CD4-positive, alpha-beta T cell treated with Interferon gamma for 1 hour (primary cell): ENCODE data around the gene RBCK1.
"Not testable (repeated sequence)": the region's sequence is repeated elsewhere in the genome, so short reads cannot be mapped to it uniquely, and the experiment has no call there.

ENCODE experiments used
- DNase-seq: peaks from one replicate; pipeline ENCODE4 v3.0.0-alpha.2; 2020

The RBCK1 gene

GRCh38 chr20:407953-408842, at the start of gene RBCK1:
TSS of gene RBCK1 (plus strand) at chr20:408299. CDS start at chr20:408758, 459 bp downstream.
- peak; percentile 87 for DNase-seq

GRCh38 chr20:358891-359555, 49.1 kb upstream of the RBCK1 start:
- no peak for DNase-seq

GRCh38 chr20:361561-361960, 46.5 kb upstream of the RBCK1 start:
- DNase-seq: no peak

GRCh38 chr20:362271-363254, 45.5 kb upstream of the RBCK1 start:
- peak; percentile 38 for DNase-seq

- DNase-seq: no peak
Observed at GRCh38 chr20:363319-364078, 44.6 kb upstream of the RBCK1 start.

GRCh38 chr20:364905-365794, 42.9 kb upstream of the RBCK1 start:
- DNase-seq: no peak

- DNase-seq: no peak
Observed at GRCh38 chr20:366041-366718, 41.9 kb upstream of the RBCK1 start.

- DNase-seq: no peak
Observed at GRCh38 chr20:366719-367485, 41.2 kb upstream of the RBCK1 start.

GRCh38 chr20:367486-367887, 40.6 kb upstream of the RBCK1 start:
- DNase-seq: no peak

- DNase-seq: no peak
Observed at GRCh38 chr20:368915-369314, 39.2 kb upstream of the RBCK1 start.

GRCh38 chr20:370151-370600, 37.9 kb upstream of the RBCK1 start:
- no peak for DNase-seq

- DNase-seq: no peak
Observed at GRCh38 chr20:370977-371754, 36.9 kb upstream of the RBCK1 start.

- peak; percentile 70 for DNase-seq
Observed at GRCh38 chr20:371755-372542, 36.1 kb upstream of the RBCK1 start.

GRCh38 chr20:372543-373082, 35.5 kb upstream of the RBCK1 start:
- not testable (repeated sequence) for DNase-seq

- DNase-seq: peak; percentile 65
Observed at GRCh38 chr20:373171-373890, 34.8 kb upstream of the RBCK1 start.

- no peak for DNase-seq
Observed at GRCh38 chr20:375265-375889, 32.7 kb upstream of the RBCK1 start.
